GM23248 (cell line): Measurements from ENCODE around the gene SMIM24. TPM values are rescaled to one million over a fixed set of nuclear protein-coding genes. Genes with fewer than 3 reads are reported as not detected.

Source experiments
- DNase-seq: peaks from one replicate; pipeline ENCODE4 v3.0.0-alpha.2; 2015
- H2AFZ ChIP-seq: fragments of 200-600 bp; sonication (generic); 2 replicates; pipeline ENCODE4 v1.6.1; 2016; ENCODE audit warnings: antibody characterized with exemption
- H3F3A ChIP-seq: fragments of 200-600 bp; sonication (generic); 2 replicates; pipeline ENCODE4 v1.6.1; 2016; ENCODE audit warnings: mild to moderate bottlenecking, antibody characterized with exemption, mixed run types; ENCODE audit not compliant: insufficient read depth
- H3K27ac ChIP-seq: fragments of 200-600 bp; sonication (generic); 2 replicates; pipeline ENCODE4 v1.5.1; 2016; ENCODE audit warnings: mild to moderate bottlenecking
- H3K27me3 ChIP-seq: fragments of 200-600 bp; sonication (generic); replicated peaks from 2 replicates; pipeline ENCODE4 v1.6.1; 2016; ENCODE audit warnings: mild to moderate bottlenecking; ENCODE audit not compliant: insufficient read depth
- H3K36me3 ChIP-seq: fragments of 200-600 bp; sonication (generic); 2 replicates; pipeline ENCODE4 v1.6.1; 2016; ENCODE audit warnings: low read depth, mild to moderate bottlenecking
- H3K4me1 ChIP-seq: fragments of 200-600 bp; sonication (generic); 2 replicates; pipeline ENCODE4 v1.6.1; 2016; ENCODE audit warnings: mild to moderate bottlenecking; ENCODE audit not compliant: insufficient read depth
- H3K4me2 ChIP-seq: fragments of 200-600 bp; sonication (generic); one replicate; pipeline ENCODE4 v1.6.1; 2016; ENCODE audit warnings: mild to moderate bottlenecking; ENCODE audit not compliant: unreplicated experiment
- H3K4me3 ChIP-seq: fragments of 200-600 bp; sonication (generic); 2 replicates; pipeline ENCODE4 v1.5.1; 2016; ENCODE audit warnings: mild to moderate bottlenecking
- H3K79me2 ChIP-seq: fragments of 200-600 bp; sonication (generic); 2 replicates; pipeline ENCODE4 v1.6.1; 2016; ENCODE audit warnings: mild to moderate bottlenecking; ENCODE audit not compliant: insufficient read depth
- H3K9ac ChIP-seq: fragments of 200-600 bp; sonication (generic); 2 replicates; pipeline ENCODE4 v1.6.1; 2016; ENCODE audit warnings: mild to moderate bottlenecking
- H3K9me2 ChIP-seq: fragments of 200-600 bp; sonication (generic); 2 replicates; pipeline ENCODE4 v1.6.1; 2016; ENCODE audit warnings: mixed run types, mild to moderate bottlenecking, moderate library complexity; ENCODE audit not compliant: insufficient read depth
- H3K9me3 ChIP-seq: fragments of 200-600 bp; sonication (generic); one replicate; pipeline ENCODE4 v1.6.1; 2017; ENCODE audit warnings: low read depth
- H4K20me1 ChIP-seq: fragments of 200-600 bp; sonication (generic); 2 replicates; pipeline ENCODE4 v1.6.0; 2016; ENCODE audit not compliant: insufficient read depth
- EZH2 ChIP-seq: fragments of 200-600 bp; sonication (generic); IDR thresholded peaks from 2 replicates; pipeline ENCODE4 v1.6.1; 2018; ENCODE audit warnings: antibody characterized with exemption, mild to moderate bottlenecking; ENCODE audit not compliant: insufficient read depth, poor library complexity, severe bottlenecking
- EZH2phosphoT487 ChIP-seq: fragments of 200-600 bp; sonication (generic); IDR thresholded peaks from 2 replicates; pipeline ENCODE4 v1.6.1; 2018; ENCODE audit warnings: antibody characterized with exemption, moderate library complexity, mild to moderate bottlenecking, low read depth; ENCODE audit not compliant: insufficient read depth
- WGBS, 2 experiments: methylation state at CpG; one replicate each; pipeline ENCODE4 v1.1.6; 2015 to 2017; ENCODE audit warnings: low lambda C conversion rate in 2 of 2, low coverage in 1 of 2; ENCODE audit errors: missing lambda C conversion rate in 2 of 2; 5-methylcytosine and 5-hydroxymethylcytosine counted together
- in situ Hi-C: fragments of 300-500 bp; cut with MboI; formaldehyde crosslinking; loops from 2 replicates; pipeline ENCODE4 v1.15.0; 2020
- polyA plus RNA-seq: library from polyadenylated mRNA; unstranded; fragments of >200 nt; fragmentation: Nextera tagmentation; extraction: Ambion mirVana; gene quantifications from 2 replicates; pipeline ENCODE4 v1.2.1, GENCODE V29; 2016
- total RNA-seq: library from RNA; depleted of rRNA; stranded (reverse); fragments of >200 nt; shearing (Covaris generic); gene quantifications from 2 replicates; pipeline ENCODE4 v1.2.3, GENCODE V29; 2014

The SMIM24 gene
- total and polyA plus RNA-seq, 2 experiments from 2014 or later, result not detected

DNA sequence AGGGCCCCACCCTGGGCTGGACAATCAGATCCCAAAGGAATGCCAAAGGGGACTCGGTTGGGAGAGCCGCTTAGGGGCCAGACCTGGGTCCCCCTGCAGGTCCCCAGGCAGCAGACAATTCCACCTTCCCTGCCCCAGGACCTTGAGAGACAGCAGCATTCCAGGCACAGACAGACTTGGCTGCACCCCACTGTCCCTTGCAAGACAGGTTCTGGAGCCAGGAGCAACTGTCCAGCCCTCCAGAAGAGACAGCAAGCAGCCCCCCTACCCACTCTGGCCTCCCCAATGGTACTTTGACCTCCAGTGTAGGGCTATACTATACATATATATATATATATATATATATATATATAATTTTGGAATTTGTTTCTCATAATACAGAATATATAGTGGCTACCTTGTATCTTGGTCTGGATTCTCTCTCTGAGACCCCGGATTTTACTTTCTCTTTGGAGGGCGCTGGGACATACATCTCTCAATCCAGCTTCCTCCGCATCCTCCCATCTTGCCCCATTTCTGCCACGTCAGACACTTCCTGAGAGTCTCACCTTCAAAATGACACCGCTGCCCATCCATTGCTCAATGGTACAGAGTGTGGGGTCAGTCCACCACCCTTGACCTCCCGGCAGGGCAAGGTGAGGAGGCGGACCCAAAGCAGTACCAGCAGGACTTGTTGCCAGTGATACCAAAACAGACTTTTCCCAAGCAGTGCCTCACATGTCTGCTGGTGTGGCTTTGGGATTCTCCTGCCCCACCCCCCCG lies 12.7 kb downstream of the SMIM24 start:
- in situ Hi-C loops, result no loop called here
- H3K9me2 ChIP-seq, result no peaks in the 10 kb centered on the region
- peaks cover 5% of the 10 kb centered on the region; the same call in 1 of the 2 replicates for H3K79me2 ChIP-seq
- DNase-seq, result no peak
- H2AFZ ChIP-seq, result no peak overlapping the region
- 83 to 92% methylated on average over 9 to 10 of the region's 10 CpGs for WGBS, 2 experiments
- no peaks in the 10 kb centered on the region for H3K4me1 ChIP-seq
- H3K4me2 ChIP-seq, result no peak overlapping the region
- no peak overlapping the region for H3K4me3 ChIP-seq
- H3K27me3 ChIP-seq, result no peaks in the 10 kb centered on the region
- no peak overlapping the region for H3K9ac ChIP-seq
- no peak overlapping the region for H3K27ac ChIP-seq
- H3K36me3 ChIP-seq, result no peaks in the 10 kb centered on the region
- TF ChIP-seq EZH2phosphoT487 (no peak), EZH2 (no peak)
- H4K20me1 ChIP-seq, result no peaks in the 10 kb centered on the region
- H3F3A ChIP-seq, result 0 out of 2 replicates have a peak, but pooled peaks cover 3% of the 10 kb centered on the region
- H3K9me3 ChIP-seq, result no peaks in the 10 kb centered on the region

DNA sequence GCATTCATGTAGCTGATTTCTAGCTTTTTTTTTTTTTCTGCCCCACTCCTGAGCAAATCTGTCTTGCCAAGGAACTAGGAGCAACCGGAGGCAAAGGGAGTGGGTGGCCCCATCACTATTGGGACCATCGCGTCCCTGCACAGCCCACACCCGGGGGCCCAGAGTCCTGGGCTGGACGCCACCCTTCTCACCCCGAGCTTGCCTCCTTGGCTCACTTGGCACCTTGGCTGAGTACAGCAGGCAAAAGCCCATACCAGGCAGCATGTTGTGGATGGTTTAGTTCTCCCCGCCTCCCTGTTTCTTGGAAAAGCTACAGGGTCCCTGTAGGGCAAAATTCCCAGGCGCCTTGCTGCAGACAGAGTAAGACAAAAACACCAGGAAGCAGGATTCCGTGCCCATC lies 13.7 kb downstream of the SMIM24 start:
- Histone ChIP-seq H4K20me1 (no peaks in the 10 kb centered on the region), H3K79me2 (peaks cover 5% of the 10 kb centered on the region), H3K4me3 (no peak overlapping the region), H3K27me3 (no peaks in the 10 kb centered on the region), H3K27ac (no peak overlapping the region), H3K4me2 (no peak overlapping the region), H3F3A (0 out of 2 replicates have a peak, but pooled peaks cover 3% of the 10 kb centered on the region), H3K9me3 (no peaks in the 10 kb centered on the region), H3K36me3 (no peaks in the 10 kb centered on the region), H3K9me2 (no peaks in the 10 kb centered on the region), H2AFZ (no peak overlapping the region), H3K9ac (no peak overlapping the region), H3K4me1 (no peaks in the 10 kb centered on the region)
- in situ Hi-C loops, result no loop called here
- WGBS, 2 experiments, result 41% methylated on average over 9 of the region's 9 CpGs
- no peak for TF ChIP-seq EZH2
- TF ChIP-seq EZH2phosphoT487, result no peak
- DNase-seq, result no peak

DNA sequence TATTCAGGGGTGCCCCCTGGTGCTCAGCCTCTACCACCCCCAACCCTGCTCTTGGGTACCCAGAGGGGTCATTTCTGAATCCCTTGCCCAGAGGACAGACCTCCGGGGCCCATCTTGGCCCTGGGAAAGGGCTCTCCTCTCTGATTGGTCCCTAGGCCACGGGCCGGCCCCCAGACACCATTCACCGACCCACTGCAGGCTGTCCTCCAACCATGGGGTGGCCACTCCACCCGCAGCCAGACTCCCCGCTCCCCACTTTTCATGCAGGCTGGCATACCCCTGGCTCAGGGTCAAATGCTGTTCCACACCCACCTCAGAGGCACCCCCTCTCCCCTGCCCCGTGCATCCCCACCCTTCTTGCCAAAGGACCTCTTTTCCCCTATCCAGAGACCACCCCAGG lies 14.8 kb downstream of the SMIM24 start:
- no peak overlapping the region for H3K4me2 ChIP-seq
- H3K9me2 ChIP-seq, result no peaks in the 10 kb centered on the region
- H3K9me3 ChIP-seq, result no peaks in the 10 kb centered on the region
- no peak overlapping the region for H3K4me3 ChIP-seq
- no peak for DNase-seq
- H3K9ac ChIP-seq, result 0 out of 2 replicates have a peak overlapping the region, but pooled peaks have one; percentile 10
- no peaks in the 10 kb centered on the region for H3K27me3 ChIP-seq
- no peaks in the 10 kb centered on the region for H4K20me1 ChIP-seq
- H3F3A ChIP-seq, result 0 out of 2 replicates have a peak, but pooled peaks cover 8% of the 10 kb centered on the region
- in situ Hi-C loops, result no loop called here
- TF ChIP-seq EZH2 (no peak), EZH2phosphoT487 (no peak)
- no peak overlapping the region for H2AFZ ChIP-seq
- peaks cover 14% of the 10 kb centered on the region for H3K79me2 ChIP-seq
- no peak overlapping the region for H3K27ac ChIP-seq
- peaks cover 9% of the 10 kb centered on the region; the same call in 1 of the 2 replicates for H3K36me3 ChIP-seq
- H3K4me1 ChIP-seq, result no peaks in the 10 kb centered on the region
- 77 to 86% methylated on average over 5 to 7 of the region's 7 CpGs for WGBS, 2 experiments

DNA sequence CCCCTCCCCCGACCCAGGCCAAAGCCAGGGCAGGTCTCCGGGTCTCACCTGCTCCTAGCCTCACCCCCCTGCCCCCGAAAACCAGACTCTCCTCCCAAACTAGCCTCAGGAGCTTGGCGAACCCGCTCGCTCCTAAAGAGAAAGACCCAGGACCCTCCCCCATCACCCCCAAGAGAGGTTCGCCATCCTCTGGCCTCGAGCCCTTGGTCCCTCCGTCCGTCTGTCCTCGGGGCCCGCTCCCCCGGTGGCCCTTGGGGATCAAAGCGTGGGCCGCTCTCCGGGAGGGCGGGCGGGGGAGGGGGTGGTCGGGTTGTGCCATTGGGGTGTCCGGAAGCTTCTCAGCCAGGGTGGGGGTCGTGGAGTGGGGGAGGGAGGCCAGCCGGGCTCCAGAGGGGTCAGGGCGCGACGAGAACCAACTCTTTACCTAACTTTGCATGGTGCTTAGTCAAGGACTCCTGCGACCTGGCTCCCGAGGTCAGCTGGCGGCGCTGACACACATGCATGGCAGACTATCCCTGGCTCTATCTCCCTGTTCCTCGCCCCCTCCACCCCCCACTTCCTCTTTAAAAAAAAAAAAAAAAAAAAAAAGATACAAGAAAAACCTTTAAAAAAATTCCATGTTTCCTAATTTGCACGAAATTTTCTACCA lies 15.6 kb downstream of the SMIM24 start:
- H3K27ac ChIP-seq, result no peak overlapping the region
- H4K20me1 ChIP-seq, result no peaks in the 10 kb centered on the region
- 0 out of 2 replicates have a peak, but pooled peaks cover 13% of the 10 kb centered on the region for H3F3A ChIP-seq
- no peaks in the 10 kb centered on the region for H3K9me2 ChIP-seq
- 77 to 82% methylated on average over 19 to 31 of the region's 31 CpGs for WGBS, 2 experiments
- H3K4me3 ChIP-seq, result no peak overlapping the region
- H3K9ac ChIP-seq, result no peak overlapping the region
- in situ Hi-C loops, result no loop called here
- H2AFZ ChIP-seq, result no peak overlapping the region
- H3K36me3 ChIP-seq, result peaks cover 12% of the 10 kb centered on the region; the same call in 1 of the 2 replicates
- H3K9me3 ChIP-seq, result no peaks in the 10 kb centered on the region
- H3K79me2 ChIP-seq, result peaks cover 22% of the 10 kb centered on the region
- DNase-seq, result no peak
- H3K27me3 ChIP-seq, result no peaks in the 10 kb centered on the region
- peaks cover 8% of the 10 kb centered on the region for H3K4me1 ChIP-seq
- TF ChIP-seq EZH2phosphoT487 (no peak), EZH2 (no peak)
- H3K4me2 ChIP-seq, result no peak overlapping the region
